Activated CD4-positive, CD25-positive, alpha-beta regulatory T cell treated with anti-CD3 and anti-CD28 coated beads, Interleukin-2, amount 50 U/mL, for 24 hours (primary cell): Measurements from ENCODE around the gene AK4.
"Not testable (repeated sequence)": the region's sequence is repeated elsewhere in the genome, so short reads cannot be mapped to it uniquely, and the experiment has no call there.

Experiments
- ATAC-seq, 2 donors: fragments of 150-1000 bp; cut with Tn5 transposase; one replicate each; pipeline ENCODE4 v1.10.0; 2021; ENCODE audit warnings: mild to moderate bottlenecking in 1 of 2, moderate library complexity in 1 of 2

The AK4 gene

DNA sequence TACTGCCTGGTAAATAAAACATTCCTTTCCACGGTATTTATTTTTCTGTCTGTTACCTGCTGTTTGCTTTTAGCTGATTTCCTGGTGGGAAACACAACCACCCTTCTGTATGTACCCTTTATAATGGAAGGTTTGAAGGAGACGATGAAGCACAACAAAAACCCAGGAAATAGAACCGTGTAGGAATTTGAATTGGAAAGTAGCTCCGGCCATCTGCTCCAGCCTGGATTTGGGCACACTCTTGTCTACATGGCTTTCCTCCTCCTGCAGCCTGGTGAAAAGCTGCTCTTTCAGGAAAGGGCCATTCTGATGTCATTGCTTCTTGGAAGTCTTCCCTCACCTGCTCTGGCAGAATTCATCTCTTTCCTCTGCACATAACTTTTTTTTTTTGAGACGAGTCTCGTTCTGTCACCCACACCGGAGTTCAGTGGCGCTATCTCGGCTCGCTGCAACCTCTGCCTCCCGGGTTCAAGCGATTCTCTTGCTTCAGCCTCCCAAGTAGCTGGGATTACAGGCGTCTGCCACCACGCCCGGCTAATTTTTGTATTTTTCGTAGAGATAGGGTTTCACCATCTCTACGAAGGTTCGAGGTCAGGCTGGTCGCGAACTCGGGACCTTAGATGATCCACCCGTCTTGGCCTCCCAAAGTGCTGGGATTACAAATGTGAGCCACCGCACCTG lies 2.7 kb downstream of the AK4 start:
- no peak for ATAC-seq

- no peak for ATAC-seq
Measured at GRCh38 chr1:65151641-65152040, 3.6 kb downstream of the AK4 start.

DNA sequence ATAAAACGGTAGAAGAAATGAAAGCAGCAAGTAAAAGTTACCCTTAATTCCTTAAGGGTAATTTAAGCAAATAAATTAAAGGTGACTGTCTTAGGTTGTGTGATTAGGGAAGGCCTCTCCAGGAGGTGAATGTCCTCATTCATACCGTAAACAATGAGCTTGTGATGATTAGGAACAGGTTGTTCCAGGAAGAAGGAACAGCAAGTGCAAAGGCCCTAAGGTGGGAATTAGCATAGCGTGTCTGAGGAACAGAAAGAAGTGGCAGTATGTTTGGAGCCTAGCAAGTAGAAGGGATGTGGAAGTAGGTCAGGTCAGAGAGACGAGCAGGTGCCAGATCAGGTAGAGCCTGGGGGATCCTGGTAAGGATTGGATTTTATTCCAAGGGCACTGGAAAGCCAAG lies 5.6 kb downstream of the AK4 start:
- no peak for ATAC-seq

DNA sequence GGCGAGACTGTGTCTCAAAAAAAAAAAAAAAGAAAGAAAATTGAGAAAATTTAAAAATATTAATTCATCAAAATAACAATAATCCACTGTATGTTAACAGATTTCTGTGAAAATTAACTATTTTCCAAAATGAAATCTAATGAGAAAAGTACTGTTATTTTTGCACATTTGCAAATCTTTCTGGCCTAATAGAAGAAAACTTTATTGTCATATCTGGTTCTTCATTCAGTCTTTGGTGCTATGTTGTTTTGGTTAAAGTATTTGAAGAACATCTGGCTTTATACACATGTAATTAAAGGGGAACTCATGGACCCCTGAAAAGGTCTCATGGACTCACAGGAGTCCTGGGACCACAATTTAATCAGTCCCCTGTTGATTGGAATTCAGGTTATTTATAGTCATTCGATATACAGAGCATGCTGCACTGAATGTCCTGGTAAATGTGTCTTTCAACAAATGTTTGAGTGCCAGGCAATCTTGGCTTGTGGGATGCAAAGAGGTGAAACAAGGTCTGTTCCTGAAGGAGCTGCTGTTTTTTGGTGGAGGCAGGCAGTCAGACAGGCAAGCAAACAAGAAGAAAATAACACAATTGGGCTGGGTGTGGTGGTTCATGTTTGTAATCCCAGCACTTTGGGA lies 9.0 kb downstream of the AK4 start:
- ATAC-seq: no peak

GRCh38 chr1:65157546-65157941 lies 9.5 kb downstream of the AK4 start:
- no peak for ATAC-seq

DNA sequence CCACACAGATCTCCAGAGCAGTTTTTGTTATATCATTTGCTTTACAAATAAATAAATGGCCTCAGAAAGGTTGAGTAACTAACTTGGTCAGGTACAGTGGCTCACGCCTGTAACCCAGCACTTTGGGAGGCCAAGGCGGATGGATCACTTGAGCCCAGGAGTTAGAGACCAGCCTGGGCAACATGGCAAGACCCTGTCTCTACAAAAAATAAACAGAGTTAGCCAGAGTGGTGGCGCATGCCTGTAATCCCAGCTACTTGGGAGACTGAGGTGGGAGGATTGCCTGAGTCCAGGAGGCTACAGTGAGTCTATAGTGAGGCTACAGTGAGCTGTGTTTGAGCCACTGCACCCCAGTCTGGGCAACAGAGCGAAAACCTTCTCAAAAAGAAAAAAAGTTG lies 11.3 kb downstream of the AK4 start:
- not testable (repeated sequence) for ATAC-seq

- no peak for ATAC-seq
Measured at GRCh38 chr1:65159801-65160523, 12.0 kb downstream of the AK4 start.

DNA sequence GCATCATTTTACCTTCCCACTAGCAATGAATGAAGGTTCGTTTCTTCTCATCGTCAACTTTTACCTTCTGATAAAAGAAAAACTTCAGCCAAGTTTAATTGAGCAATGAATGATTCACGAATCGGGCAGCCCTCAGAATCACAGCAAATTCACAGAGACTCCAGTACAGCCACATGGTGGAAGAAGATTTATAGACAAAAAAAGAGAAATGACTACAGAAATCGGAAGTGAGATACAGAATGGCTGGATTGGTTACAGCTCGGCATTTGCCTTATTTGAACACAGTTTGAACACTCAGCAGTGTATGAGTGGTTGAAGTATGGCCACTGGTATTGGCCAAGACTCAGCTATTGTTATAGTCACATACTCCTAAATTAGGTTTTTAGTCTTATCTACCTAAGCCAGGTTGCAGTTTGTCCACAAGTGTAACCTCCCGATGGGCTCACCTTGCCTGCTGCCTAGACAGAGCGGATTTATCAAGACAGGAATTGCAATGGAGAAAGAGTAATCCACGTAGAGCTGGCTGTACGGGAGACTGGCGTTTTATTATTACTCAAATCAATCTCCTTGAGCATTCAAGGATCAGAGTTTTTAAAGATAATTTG lies 15.3 kb downstream of the AK4 start:
- no peak for ATAC-seq

- not testable (repeated sequence) for ATAC-seq
Measured at GRCh38 chr1:65164101-65164500, 16.1 kb downstream of the AK4 start.

DNA sequence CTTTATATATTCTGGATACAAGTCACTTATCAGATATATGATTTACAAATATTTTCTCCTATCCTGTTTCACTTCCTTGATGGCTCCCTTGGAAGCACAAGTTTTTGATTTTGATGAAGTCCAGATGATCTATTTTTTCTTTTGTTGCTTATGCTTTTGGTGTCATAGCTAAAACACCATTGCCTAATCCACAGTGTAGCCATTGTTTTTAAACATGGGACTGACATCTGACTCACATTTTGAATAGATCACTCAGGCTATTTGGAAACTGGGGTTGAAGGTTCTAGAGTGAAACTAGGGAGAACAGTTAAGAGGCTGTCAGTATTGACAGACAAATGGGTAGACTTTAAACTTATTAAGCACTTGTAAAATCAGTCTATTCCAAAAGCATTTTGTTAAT lies 16.6 kb downstream of the AK4 start:
- ATAC-seq: no peak

DNA sequence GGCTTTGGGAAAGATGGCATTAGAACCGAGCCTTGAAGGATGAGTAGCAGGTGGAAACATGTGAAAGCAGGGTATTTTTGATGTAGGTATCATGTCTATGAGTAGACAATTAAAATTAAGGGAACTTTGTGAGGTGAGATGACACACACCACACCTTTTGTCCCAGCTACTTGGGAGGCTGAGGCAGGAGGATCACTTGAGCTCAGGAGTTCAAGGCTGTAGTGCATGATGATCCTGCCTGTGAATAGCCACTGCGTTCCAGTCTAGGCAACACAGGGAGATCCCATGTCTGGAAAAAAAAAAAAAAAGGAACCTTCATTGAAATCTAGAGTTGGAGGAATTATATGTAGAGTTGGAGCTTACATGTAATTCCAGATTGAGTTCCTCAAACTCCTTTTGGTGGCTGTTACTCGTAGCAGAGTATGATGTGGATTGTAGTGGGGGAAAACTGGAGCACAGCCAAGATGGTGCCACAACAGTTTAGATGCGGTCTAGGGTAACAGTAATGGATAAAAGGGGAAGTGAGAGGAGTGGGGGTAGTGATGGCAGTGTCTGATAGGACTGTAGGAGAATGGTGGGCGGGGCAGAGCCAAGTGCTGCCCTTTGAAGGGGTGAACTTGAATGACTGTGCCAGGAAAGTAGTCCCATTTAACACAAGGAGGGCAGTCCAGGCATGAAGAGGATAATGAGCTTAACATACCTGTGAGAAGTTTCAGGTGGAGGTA lies 17.4 kb downstream of the AK4 start:
- no peak for ATAC-seq

- ATAC-seq: no peak
Measured at GRCh38 chr1:65166572-65167305, 18.7 kb downstream of the AK4 start.

- no peak for ATAC-seq
Measured at GRCh38 chr1:65167586-65168242, 19.7 kb downstream of the AK4 start.

GRCh38 chr1:65168867-65169266 lies 20.9 kb downstream of the AK4 start:
- no peak for ATAC-seq

DNA sequence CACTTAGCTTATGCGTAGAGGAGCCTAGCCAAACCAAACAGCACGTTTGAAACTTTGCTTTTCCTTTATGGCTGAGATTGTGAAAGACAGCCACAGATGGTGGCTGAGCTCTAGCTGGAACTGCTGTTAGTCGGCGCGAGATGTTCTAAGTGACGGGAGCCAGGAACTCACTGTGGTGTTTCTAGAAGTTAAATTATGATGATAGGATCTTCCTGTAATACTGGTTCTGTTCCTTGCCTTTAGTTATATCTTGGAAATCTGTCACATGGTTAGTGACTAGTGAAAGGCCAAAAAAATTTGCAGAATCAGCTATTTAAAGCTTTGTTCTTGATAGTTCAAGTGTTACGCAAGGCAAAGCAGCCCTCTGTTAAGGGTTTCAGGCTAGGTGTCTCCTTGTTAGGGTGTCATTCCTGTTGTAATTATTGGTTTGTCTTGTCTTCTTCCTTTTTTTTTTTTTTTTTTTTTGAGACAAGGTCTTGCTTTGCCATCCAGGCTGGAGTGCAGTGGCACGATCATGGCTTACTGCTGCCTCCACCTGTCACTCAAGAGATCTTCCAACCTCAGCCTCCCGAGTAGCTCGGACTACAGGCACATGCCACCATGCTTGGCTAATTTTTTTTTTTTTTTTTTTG lies 22.6 kb downstream of the AK4 start:
- no peak for ATAC-seq

DNA sequence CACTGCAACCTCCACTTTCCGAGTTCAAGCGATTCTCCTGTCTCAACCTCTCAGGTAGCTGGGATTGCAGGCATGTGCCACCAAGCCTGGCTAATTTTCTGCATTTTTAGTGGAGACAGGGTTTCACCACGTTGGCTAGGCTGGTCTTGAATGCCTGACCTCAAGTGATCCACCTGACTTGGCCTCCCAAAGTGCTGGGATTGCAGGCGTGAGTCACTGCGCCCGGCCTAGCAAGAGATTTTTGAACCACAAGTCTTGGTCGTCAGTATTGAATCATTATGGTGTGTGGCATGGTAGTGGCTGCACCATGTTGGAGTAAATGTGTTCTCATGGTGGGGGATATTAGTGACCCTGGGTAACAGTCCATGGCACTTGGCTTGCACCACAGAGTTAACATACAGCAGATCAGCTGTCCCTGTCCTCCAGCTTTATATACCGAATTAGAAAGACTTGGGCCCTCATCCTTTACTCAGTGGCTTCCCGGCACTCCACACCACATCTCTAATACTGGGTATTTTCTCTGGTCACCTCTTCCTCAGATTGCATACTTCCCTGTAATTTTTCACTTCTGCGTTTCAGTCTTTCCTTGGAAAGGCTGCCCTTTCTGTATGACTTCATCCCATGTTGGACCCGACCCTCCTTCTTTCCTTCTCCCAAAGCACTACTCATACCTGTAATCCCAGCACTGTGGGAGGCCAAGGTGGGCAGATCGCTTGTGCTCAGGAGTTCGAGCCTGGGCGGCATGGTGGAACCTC lies 25.1 kb downstream of the AK4 start:
- ATAC-seq: no peak

DNA sequence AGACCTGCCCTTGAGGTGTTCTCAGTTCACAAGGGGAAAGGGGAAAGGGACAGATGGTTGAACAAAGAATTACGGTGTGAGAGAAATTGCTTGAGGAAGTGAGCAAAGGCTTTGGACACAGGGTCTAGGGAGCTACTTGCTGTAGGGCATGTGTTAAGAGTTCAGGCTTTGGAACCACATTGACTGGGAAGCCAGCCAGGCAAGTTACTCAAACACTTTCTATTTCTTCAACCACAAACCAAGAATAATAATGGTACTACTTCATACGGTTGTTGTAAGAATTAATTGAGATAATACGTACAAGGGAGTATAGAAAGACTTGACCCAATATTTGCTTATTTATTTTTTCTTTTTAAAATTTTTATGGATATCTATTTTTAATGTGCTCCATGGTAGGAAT lies 26.6 kb downstream of the AK4 start:
- ATAC-seq: no peak

DNA sequence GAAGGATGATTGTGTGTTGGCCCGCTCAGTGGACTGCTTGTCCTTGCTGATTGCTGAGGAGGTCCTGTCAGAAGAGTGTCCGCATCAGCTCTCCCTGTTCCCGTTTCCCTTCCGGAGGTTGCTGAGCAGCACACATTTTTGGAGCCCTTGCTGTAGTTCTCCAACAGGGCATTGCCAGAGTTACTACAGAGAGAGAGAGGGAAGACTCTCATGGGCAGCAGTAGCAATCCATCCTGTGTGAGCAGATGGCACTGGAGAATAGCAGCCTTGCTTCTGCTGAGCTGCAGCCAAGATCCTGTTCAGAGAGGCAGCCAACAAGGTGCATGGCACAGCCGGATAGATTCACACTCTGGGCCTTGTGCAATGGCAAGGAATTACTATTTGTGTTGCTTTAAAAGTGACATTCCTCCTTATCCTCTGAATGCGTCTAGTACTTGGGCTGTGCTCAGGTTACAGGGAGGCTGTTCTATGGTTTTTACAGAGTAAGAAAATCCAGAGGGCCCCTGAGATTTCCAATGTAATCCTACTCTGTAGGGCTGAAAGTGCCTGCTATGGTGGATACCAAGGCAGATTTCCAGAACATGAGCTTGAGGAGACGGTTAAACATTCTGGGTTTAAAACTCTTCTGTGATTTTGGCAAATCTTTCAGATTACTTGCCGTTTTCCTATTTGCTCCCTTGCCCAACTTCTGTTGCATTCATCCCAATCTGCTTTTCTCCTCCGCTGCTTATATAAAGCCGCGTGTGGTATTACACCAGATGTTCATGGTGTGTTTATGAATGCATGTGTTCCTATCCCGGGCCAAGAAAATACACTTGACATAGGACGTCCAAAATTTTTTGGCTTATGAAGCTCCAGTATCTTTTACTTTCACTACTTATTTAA lies 27.4 kb downstream of the AK4 start:
- ATAC-seq: no peak

GRCh38 chr1:65176056-65176450 lies 28.1 kb downstream of the AK4 start:
- no peak for ATAC-seq
